Activated CD4-positive, alpha-beta T cell treated with anti-CD3 and anti-CD28 coated beads, Interleukin-2, Interleukin-4, amounts not matched to agents 100 ng/mL and 50 ng/mL, durations not matched to agents 16 hours and 8 hours (primary cell): ENCODE results near the gene GIN1.
"Not testable (repeated sequence)": the region's sequence is repeated elsewhere in the genome, so short reads cannot be mapped to it uniquely, and the experiment has no call there.

Experiments
- DNase-seq: peaks from one replicate; pipeline ENCODE4 v3.0.0-alpha.2; 2020; ENCODE audit warnings: low spot score

Gene GIN1

GRCh38 chr5:103109277-103109676, 10.7 kb downstream of the GIN1 start:
- DNase-seq, result no peak

DNA sequence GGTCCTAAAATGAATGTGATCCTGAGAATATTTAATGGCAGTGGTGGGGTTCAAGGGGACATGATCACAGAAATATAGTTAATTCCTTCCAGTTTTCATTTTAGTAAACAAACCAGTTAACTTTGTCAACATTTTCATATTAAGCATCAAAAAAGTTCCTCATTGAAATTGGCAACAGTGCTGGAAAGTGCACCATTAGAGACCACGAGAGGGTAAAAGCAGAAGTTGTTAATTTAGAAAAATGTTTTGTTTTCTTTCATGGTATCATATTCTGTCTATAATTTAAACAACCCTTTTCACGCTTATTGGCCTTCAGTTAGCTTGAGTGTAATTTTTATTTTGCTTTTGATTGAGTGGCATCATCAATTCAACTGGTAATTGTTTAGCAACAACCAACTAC, 11.9 kb downstream of the GIN1 start:
- no peak for DNase-seq

DNA sequence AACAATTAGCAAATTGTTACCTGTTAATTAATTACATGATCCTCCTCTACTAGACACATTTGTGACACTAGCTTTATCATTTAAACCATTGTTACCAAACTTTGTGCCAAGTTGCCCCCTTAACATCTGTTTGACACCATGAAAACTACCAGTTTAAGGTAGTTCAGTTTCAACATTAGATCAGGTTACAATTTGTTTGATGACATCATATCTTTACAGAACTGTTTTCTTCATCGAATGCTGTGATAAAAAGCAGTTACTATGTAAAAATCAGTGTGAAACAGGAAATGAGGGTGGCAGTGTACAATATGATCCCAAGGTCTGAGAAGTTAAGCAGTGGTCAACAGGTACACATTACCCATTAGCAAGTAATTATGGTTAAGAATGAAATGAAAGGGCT, 17.7 kb downstream of the GIN1 start:
- no peak for DNase-seq

DNA sequence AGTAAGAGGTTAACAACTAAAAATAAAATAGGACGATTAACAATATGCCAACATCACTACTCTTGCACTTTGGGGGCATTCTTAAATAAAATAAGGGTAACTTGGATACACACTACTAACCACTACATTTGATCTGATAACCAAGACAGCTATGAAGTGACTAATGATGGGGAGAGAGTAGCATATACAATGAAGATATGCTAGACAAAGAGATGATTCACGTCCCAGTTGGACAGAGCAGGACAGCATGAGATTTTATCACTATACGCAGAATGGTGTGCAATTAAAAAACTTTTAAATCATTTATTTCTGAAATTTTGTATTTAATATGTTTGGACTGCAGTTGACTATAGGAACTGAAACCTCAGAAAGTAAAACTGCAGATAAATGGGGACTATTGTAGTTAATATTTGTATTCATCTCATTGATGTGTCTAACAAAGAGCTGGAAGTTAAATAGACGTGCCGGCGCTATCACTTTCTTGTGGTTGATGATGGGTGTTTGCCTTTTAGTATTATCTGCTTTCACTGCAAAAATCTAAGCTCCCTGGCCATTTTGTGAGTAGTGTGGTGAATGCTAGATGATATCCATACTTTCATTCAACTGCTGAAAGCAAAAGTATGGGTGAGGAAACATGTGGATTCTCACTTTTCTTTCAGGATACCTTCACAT, 18.7 kb downstream of the GIN1 start:
- no peak for DNase-seq

DNA sequence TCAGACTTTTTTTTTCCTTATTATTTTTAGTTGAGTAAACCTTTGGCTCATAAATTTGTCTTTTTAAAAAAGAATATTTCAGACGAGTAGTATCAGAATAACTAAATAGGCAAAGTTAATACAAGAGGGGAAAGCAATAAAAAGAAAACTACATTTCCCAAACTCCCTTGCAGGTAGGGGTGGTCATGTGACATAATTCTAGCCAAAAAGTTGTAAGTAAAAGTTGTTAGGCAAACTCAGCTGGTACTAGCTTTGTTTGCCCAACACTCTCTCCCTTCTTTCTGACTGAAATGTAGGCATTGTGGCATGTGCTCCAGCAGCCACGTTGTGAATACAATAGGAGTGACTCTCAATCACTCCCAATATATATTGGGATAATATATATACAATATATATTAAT, 20.9 kb downstream of the GIN1 start:
- DNase-seq, result no peak

- DNase-seq, result no peak
Observed at GRCh38 chr5:103094737-103095136, 25.2 kb downstream of the GIN1 start.

GRCh38 chr5:103093727-103094126, 26.2 kb downstream of the GIN1 start:
- no peak for DNase-seq

DNA sequence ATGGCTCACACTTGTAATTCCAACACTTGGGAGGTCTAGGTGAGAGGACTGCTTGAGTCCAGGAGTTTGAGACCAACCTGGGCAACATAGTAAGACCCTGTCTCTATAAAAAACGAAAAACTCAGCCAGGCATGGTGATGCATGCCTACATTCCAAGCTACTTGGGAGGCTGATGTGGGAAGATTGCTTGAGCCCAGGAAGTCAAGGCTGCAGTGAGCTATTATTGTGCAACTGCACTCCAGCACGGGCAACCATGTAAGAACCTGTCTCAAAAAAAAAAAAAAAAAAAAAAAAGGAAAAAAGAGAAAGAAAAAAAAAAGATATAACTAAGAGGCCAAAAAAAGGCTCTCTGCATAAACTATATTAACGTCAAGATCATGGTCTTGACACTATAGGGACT, 27.3 kb downstream of the GIN1 start:
- DNase-seq, result no peak

- no peak for DNase-seq
Observed at GRCh38 chr5:103090791-103091190, 29.1 kb downstream of the GIN1 start.

DNA sequence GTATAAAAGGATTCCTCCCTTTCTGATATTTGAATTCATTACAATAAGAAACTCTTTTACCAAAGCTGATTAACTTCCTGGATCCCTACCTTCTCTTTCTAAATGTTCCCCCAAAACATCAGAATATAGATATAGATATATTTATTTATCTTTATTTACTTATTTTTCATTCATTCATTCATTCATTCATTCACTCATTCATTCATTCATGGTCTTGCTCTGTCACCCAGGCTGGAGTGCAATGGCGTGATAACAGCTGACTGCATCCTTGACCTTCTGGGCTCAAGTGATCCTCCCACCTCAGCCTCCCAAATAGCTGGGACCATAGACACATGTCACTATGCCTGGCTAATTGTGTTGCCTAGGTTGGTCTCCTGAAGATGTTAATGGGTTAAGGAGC, 30.7 kb downstream of the GIN1 start:
- DNase-seq, result no peak

DNA sequence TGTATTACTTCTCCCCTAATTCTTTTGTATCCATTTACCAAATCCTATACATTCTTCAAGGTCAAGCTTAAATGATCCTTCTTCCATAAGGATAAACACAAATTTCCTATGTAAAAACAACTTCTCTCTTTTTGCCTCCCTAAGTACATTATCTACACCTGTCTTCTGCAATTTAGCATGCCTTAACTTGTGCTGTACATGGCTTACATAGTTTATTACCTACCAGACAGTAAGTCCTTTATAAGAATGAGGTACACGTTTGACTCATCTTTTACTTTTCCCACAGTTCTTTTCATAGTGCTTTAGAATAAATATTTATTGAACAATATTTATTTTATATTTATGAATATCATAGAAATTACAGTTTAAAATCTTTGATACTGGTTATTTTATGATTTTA, 33.4 kb downstream of the GIN1 start:
- DNase-seq, result no peak

GRCh38 chr5:103079796-103080195, 40.1 kb downstream of the GIN1 start:
- DNase-seq, result no peak

- no peak for DNase-seq
Observed at GRCh38 chr5:103075442-103075841, 44.5 kb downstream of the GIN1 start.

DNA sequence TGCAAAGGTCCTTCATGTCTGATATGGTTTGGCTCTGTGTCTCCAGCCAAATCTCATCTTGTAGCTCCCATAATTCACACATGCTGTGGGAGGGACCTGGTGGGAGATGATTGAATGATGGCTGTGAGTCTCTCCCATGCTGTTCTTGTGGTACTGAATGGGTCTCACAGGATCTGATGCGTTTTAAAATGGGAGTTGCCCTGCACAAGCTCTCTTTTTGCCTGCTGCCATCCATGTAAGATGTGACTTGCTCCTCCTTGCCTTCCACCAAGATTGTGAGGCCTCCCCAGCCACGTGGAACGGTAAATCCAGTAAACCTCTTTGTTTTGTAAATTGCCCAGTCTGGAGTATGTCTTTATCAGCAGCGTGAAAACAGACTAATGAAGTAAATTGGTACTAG, 46.4 kb downstream of the GIN1 start:
- DNase-seq, result not testable (repeated sequence)

GRCh38 chr5:103066326-103066725, 53.6 kb downstream of the GIN1 start:
- DNase-seq, result no peak

- no peak for DNase-seq
Observed at GRCh38 chr5:103060424-103060954, 59.4 kb downstream of the GIN1 start.

GRCh38 chr5:103059525-103059924, 60.4 kb downstream of the GIN1 start:
- DNase-seq, result no peak

DNA sequence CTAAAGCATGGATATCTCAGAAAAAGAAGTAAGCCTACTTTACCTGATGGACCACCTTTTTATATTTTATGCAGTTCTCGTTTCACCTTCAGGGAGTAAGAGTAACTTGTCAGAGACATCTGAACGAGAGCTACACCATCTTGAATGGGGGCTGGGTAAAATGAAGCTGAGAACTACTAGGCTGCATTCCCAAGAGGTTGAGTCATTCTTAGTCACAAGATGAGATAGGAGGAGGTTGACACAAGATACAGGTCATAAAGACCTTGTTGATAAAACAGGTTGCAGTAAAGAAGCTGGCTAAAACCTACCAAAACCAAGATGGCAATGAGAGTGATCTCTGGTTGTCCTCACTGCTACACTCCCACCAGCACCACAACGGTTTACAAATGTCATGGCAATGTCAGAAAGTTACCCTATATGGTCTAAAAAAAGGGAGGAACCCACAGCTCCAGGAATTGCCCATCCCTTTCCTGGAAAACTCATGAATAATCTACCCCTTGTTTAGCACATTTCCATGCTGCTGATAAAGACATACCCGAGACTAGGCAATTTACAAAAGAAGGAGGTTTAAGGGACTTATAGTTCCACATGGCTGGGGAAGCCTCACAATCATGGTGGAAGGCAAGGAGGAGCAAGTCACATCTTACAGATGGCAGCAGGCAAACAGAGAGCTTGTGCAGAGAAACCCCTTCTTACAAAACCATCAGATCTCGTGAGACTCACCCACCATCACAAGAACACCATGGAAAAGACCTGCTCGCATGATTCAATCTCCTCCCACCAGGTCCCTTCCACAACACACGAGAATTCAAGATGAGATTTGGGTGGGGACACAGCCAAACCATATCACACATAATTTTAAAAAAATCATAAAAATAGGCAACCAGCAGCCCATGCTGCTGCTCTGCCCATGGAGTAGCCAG, 62.5 kb downstream of the GIN1 start:
- no peak for DNase-seq

GRCh38 chr5:103046706-103047105, 73.2 kb downstream of the GIN1 start:
- not testable (repeated sequence) for DNase-seq

- peak; percentile 14 for DNase-seq
Observed at GRCh38 chr5:103041071-103041676, 78.8 kb downstream of the GIN1 start.

DNA sequence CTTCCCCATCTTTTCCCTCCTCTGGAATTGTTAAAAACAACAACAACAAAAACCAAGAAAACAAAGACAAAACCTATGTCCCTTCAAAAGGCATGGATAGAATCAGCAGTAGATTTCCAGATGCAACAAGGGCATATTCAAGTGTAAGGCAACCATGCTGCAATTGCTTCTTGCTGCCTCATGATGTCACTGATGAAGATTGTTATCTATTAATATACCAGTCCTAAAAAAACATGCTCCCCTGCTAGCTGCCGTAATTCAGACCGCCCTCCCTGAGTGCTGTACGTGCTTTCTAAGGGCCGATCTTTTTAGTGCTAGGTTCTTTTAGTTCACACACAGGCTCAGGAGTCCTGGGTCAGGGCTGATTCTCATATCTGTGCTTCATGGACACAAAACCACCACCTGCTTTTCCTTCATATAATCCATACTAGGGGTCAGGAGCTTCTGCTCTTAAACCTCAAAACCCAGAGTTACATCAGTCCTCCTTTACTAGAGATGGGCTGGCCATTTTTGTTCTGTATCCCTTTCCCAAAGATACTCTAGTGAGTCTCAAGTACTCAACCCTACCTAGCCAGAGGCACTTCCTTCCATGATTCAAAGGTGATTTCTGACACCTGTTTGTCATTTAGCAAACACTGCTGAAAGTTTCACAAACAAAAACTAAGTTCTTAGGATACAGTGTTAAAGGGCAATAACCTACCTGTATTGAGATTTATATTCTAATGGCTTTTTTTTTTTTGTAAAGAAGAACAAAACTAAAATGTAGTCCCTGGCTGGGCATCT, 82.1 kb downstream of the GIN1 start:
- DNase-seq, result no peak

- DNase-seq, result no peak
Observed at GRCh38 chr5:103036601-103037000, 83.3 kb downstream of the GIN1 start.
